Mucosa of stomach (tissue), 1 donor: ENCODE measurements around the gene MKI67.

Experiments used
- H3K27me3 ChIP-seq: one replicate; pipeline ENCODE4 v1.7.0; 2013; ENCODE audit warnings: mild to moderate bottlenecking, low read length; ENCODE audit not compliant: control insufficient read depth, insufficient read depth
- H3K36me3 ChIP-seq: one replicate; pipeline ENCODE4 v1.7.0; 2013; ENCODE audit warnings: low read length; ENCODE audit not compliant: control insufficient read depth, insufficient read depth
- H3K4me1 ChIP-seq: one replicate; pipeline ENCODE4 v1.7.0; 2013; ENCODE audit warnings: mild to moderate bottlenecking, low read length; ENCODE audit not compliant: control insufficient read depth, insufficient read depth
- H3K4me3 ChIP-seq: one replicate; pipeline ENCODE4 v1.7.0; 2013; ENCODE audit warnings: low read length
- H3K9ac ChIP-seq: one replicate; pipeline ENCODE4 v1.7.0; 2013; ENCODE audit warnings: mild to moderate bottlenecking, low read length, moderate library complexity
- H3K9me3 ChIP-seq: one replicate; pipeline ENCODE4 v1.7.0; 2013; ENCODE audit warnings: mild to moderate bottlenecking, low read length, moderate library complexity; ENCODE audit not compliant: control insufficient read depth
- donor health status: Pancreatic carcinoma.

Gene MKI67

DNA sequence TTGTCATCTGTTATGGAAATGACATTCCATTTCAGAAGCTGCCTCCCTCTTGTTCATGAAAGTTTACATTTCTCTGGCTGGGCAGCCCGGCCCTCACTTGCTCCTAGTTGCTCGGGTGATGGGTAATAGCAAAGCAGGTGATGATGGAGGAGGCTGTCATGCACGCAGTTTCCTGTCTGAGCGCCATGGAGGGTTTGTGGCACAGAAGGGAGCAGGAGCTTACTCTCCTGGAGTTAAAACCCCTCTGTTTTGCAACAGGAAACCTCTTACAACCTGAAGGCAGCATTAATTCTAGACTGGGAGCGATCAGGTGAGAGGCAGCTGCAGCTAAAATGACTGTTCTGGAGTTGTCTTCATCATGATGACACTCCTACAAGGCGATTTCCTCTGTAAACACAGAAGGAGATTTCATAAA lies 34.1 kb upstream of the MKI67 start:
- Histone ChIP-seq H3K27me3 (no peaks in the 10 kb centered on the region), H3K36me3 (no peaks in the 10 kb centered on the region), H3K9me3 (no peaks in the 10 kb centered on the region), H3K9ac (no peak overlapping the region), H3K4me1 (peaks cover 12% of the 10 kb centered on the region), H3K4me3 (no peak overlapping the region)

DNA sequence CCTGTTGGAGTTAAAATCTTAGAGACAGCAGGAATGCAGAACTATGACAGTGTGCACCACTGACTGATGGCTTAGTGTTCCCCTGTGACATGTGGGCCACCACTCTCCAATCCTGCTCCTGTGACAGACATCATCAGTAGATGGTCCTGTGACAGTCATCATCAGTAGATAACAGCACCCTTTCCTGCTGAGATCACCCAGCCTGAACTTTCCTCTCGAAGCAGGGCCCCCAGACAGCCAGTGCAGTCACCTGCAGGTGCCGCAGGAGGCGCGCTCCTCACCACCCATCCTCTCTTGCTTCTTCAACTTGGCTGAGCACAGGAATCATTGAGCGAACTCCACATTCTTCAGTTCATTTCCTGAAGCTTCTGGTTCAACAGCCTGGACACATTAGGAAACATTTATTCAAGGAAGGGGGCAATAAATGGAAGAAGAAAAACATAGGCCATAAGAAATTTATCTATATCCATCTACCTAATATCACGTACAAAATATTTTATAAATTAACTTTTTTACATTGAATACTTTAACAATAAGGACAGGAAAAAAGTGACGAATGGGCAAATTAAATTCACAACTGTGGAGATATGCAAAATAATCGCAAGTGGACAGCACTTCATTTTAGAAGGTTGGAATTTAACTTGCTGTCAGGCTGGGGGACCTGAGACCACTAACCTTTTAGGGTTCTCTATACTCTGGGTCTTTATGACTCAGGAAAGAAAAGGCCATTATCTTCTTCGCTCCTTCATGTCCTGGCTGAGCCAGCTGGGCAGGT lies 32.0 kb upstream of the MKI67 start:
- Histone ChIP-seq H3K27me3 (peaks cover under 1% of the 10 kb centered on the region), H3K9me3 (no peaks in the 10 kb centered on the region), H3K4me1 (peaks cover 12% of the 10 kb centered on the region)

DNA sequence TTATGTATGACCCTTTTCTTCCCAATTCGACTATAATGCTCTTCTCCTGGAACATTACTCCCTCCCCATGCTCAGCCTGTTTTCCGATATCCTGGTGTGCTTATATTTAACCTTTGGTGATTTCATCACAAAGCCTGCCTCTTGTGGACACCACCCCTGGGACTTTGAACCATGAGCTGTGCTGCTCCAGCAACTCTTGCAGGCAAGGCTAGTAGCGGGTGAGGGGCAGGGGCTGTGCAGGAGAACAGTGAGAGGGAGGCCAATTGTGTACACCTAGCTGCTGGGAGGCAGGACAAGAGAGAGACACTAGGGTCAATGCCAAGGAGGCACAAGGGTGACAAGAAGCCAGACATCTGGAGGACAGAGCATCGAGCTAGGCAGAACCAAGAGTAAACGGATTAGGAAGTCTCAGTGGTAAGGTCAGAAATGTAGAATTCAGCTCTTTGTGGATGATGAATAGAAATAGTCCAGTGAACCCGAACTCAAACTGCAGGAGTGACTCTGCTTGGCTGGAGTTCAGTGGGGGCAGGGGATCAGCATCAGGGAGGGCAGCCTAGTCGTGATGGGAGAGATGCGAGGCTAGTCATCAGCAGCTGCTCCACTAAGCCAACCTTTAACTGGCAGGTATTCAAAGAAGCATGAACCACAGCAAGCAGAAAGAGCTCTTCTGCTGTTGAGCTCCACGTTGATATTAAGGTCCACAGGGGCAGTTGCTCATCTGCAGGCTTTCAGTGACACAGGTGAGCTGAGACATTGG lies 31.0 kb upstream of the MKI67 start:
- Histone ChIP-seq H3K4me1 (peaks cover 12% of the 10 kb centered on the region), H3K27me3 (peaks cover 3% of the 10 kb centered on the region), H3K9me3 (no peaks in the 10 kb centered on the region), H3K9ac (no peak overlapping the region), H3K36me3 (no peaks in the 10 kb centered on the region), H3K4me3 (no peak overlapping the region)

More for the DNA sequence above, 32.0 kb upstream of the MKI67 start:
- Histone ChIP-seq H3K36me3 (no peaks in the 10 kb centered on the region), H3K4me3 (no peak overlapping the region), H3K9ac (no peak overlapping the region)

DNA sequence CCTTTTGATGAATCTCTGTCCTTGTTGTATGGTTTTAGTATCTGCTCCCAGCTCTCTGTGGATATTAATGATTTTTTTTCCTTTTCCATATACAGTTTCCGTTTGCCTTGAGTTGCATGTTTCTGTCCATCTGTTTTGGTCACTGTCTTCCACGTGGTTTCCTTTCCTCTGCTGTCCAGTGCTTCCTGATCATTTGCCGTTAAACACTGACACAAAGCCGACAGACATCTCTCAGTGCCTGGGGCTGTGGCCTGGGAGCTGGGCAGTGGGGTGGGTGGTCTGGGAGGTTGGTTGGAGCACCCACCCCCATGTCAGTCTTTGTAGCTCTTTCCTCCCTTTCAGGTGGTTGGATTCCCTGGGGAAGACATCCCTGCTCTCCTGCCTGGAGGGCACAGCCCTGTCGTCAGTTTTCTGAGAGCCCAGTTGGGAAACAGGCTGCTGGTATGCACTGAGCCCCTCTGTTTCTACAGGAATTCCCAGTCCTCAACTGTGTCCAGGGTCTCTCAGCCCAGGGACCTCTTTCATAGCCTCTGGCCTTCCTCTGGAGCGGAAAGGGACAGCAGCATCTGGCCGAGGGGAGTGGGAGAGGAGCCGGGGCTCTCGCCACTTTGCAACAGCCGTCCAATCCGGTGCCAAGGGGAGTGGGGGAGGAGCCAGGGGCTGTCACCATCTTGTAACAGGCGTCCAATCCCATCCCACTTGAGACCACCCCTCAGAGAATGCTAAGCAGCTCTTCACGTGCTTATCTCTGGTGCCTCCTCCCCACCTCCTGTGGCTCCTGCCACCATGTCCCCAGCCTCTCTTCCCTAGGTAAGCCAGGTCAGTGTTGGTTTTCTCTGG lies 26.7 kb upstream of the MKI67 start:
- H3K9ac ChIP-seq: no peak overlapping the region
- H3K9me3 ChIP-seq: no peaks in the 10 kb centered on the region
- no peak overlapping the region for H3K4me3 ChIP-seq
- peaks cover 14% of the 10 kb centered on the region for H3K4me1 ChIP-seq
- H3K36me3 ChIP-seq: no peaks in the 10 kb centered on the region
- peaks cover 10% of the 10 kb centered on the region for H3K27me3 ChIP-seq

DNA sequence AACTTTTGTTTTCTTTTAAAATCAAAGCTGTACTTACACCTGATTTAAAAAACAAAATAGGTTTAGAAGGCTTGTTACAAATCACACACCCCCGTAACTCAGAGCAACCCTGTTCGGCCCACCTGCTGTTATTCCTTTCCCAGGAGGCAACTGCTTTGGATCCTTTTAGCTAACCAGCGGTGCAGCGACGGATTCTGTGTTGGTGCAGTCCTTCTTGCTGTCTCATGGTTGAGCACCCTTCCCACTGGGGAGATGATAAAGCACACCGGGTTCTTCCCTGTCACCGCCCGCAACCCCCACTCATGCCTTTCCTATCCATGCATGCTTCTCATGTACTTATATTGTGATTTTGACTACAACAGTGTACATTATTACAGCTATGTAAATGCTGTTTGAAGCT lies 24.8 kb upstream of the MKI67 start:
- Histone ChIP-seq H3K9me3 (no peaks in the 10 kb centered on the region), H3K4me1 (peaks cover 4% of the 10 kb centered on the region), H3K4me3 (no peak overlapping the region), H3K9ac (no peak overlapping the region), H3K36me3 (no peaks in the 10 kb centered on the region), H3K27me3 (peaks cover 10% of the 10 kb centered on the region)

DNA sequence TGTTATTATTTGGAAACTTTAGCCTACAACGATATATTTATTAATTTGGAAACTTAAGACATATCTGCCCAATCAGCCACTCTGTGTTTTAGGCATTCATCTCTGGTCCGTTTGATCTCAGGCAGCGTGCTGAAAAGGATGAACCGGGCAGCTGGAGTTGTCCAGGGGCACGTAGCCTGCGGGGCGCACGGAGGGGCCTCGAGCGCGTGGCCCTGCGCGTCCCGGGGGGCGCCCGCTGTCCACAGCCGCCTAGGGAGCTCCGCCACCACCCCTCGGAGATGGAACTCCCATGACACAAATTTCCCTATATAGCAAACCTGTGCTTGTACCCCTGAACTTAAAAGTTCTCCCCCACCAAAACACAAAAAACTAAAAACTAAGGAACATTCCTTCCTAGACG lies 24.3 kb upstream of the MKI67 start:
- Histone ChIP-seq H3K4me3 (peak overlapping the region; percentile 23), H3K36me3 (no peaks in the 10 kb centered on the region), H3K27me3 (peaks cover 10% of the 10 kb centered on the region), H3K9ac (peak overlapping the region; percentile 70), H3K9me3 (no peaks in the 10 kb centered on the region), H3K4me1 (peaks cover 4% of the 10 kb centered on the region)

DNA sequence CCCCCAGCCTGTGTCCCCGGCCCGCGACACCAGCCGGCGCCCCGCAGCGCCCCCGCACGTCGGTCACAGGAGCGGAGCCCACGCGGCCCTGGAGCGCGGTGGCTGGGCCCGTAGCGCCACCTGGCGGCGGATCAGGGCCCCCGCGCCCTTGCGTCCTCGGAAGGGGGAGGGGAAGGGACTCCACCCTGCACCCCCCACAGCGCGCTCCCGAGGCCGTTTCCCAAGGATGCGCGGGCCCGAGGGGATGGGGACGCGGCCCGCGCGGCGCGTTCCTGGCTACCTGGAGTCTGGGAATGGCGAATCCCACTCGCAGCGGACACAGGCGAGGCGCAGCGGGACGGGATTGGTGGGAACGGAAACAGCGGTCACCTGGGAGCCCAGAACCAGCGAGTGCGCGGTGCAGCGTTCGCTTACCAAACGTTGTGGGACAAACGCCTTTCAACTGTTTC lies 23.8 kb upstream of the MKI67 start:
- H3K27me3 ChIP-seq: peaks cover 10% of the 10 kb centered on the region
- H3K36me3 ChIP-seq: no peaks in the 10 kb centered on the region
- H3K4me1 ChIP-seq: peaks cover 4% of the 10 kb centered on the region
- H3K9me3 ChIP-seq: no peaks in the 10 kb centered on the region
- H3K9ac ChIP-seq: peak overlapping the region; percentile 70
- peak overlapping the region; percentile 23 for H3K4me3 ChIP-seq

DNA sequence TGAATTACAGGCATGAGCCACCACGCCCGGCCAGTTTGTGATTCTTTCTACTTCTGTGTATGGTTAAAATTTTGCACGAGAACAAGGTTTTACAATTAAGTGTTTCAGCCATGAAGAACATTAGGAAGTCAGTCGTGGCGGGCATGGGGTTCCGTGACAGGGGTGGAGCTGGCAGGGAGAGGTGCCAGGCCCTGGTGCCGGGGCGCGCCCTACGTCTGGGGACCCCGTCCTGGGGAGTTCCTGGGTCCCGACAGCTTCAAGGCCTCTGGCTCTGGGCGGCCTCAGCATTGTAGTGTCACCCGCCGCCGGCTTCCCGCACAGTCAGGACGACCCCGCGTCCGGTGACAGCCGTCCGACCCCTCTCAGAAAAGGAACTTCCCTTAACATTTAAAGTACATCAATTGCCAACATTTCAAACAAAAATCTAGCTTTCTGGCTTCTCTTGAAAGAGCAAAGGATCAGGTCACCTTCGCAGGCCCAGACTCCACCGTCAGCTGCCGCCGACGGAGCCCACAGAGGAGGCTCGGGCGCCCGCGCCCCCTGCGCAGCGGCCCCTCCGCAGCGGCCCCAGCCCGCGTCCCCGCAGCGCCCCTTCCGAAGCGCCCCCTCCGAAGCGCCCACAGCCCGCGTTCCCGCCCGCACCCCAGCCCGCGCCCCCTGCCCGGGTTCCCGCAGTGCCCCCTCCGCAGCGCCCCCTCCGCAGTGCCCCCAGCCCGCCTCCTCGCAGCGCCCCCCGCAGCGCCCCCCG lies 23.2 kb upstream of the MKI67 start:
- Histone ChIP-seq H3K4me1 (peaks cover 4% of the 10 kb centered on the region), H3K9me3 (no peaks in the 10 kb centered on the region), H3K9ac (no peak overlapping the region), H3K4me3 (no peak overlapping the region), H3K27me3 (peaks cover 10% of the 10 kb centered on the region), H3K36me3 (no peaks in the 10 kb centered on the region)

DNA sequence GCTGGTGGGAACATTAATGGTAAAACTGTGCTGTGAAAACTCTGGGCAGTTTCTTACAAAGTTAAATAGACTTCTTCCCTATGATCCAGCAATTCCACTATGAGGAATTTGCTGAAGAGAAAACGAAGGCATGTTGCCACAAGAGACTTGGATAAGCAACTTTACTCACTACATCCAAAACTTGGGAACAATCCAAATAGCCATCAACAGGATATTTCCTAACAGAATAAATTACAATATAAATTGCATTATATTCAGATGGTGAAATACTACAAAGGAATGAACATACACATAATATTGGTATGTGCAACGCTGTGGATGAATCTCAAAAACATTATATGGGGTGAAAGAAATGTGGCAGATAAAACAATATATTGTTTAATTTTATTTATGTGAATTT lies 21.4 kb upstream of the MKI67 start:
- H3K9me3 ChIP-seq: no peaks in the 10 kb centered on the region
- peaks cover 7% of the 10 kb centered on the region for H3K27me3 ChIP-seq
- no peaks in the 10 kb centered on the region for H3K36me3 ChIP-seq
- H3K4me1 ChIP-seq: peaks cover 4% of the 10 kb centered on the region
- H3K9ac ChIP-seq: no peak overlapping the region
- no peak overlapping the region for H3K4me3 ChIP-seq

DNA sequence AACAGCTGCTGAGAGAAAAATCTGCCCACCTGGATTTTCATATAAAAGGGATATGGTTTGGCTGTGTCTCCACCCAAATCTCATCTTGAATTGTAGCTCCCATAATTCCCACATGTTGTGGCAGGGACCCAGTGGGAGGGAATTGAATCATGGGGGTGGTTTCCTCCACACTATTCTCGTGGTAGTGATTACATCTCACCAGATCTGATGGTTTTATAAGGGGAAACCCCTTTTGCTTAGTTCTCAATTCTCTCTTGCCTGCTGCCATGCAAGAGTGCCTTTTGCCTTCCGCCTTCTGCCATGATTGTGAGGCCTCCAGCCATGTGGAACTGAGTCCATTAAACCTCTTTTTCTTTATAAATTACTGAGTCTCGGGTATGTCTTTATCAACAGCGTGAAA lies 20.8 kb upstream of the MKI67 start:
- Histone ChIP-seq H3K9ac (no peak overlapping the region), H3K4me3 (no peak overlapping the region), H3K36me3 (no peaks in the 10 kb centered on the region), H3K9me3 (no peaks in the 10 kb centered on the region), H3K4me1 (peaks cover 4% of the 10 kb centered on the region), H3K27me3 (peaks cover 7% of the 10 kb centered on the region)

DNA sequence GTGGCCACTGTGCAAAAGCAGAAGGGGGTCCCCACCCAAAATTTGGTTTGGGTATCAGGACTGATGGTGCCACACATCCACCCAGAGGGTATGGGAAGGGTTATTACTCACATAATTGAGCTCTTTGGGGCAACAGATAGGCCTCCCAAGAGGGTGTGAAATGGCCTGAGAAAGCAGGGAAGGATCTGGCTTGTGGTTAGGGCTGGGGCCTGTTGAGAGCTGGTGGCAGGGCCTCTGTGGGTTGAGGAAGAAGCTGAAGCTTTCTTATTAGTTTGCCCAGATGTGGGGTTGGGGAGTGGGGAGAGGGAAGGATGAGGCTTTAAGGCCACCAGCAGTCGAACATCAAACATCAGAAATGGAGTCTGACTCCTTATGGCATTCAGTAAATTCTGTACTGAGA lies 18.3 kb upstream of the MKI67 start:
- no peak overlapping the region for H3K4me3 ChIP-seq

More for the DNA sequence above, 18.3 kb upstream of the MKI67 start:
- H3K9me3 ChIP-seq: no peaks in the 10 kb centered on the region
- peaks cover 4% of the 10 kb centered on the region for H3K4me1 ChIP-seq
- no peaks in the 10 kb centered on the region for H3K36me3 ChIP-seq
- H3K9ac ChIP-seq: no peak overlapping the region
- peaks cover 6% of the 10 kb centered on the region for H3K27me3 ChIP-seq
